GM23248 (cell line): ENCODE data around the gene NEK6. TPM values are rescaled to one million over a fixed set of nuclear protein-coding genes. Genes with fewer than 3 reads are reported as not detected.

Experiments used
- DNase-seq: peaks from one replicate; pipeline ENCODE4 v3.0.0-alpha.2; 2015
- H2AFZ ChIP-seq: fragments of 200-600 bp; sonication (generic); 2 replicates; pipeline ENCODE4 v1.6.1; 2016; ENCODE audit warnings: antibody characterized with exemption
- H3F3A ChIP-seq: fragments of 200-600 bp; sonication (generic); 2 replicates; pipeline ENCODE4 v1.6.1; 2016; ENCODE audit warnings: mild to moderate bottlenecking, antibody characterized with exemption, mixed run types; ENCODE audit not compliant: insufficient read depth
- H3K27ac ChIP-seq: fragments of 200-600 bp; sonication (generic); 2 replicates; pipeline ENCODE4 v1.5.1; 2016; ENCODE audit warnings: mild to moderate bottlenecking
- H3K27me3 ChIP-seq: fragments of 200-600 bp; sonication (generic); replicated peaks from 2 replicates; pipeline ENCODE4 v1.6.1; 2016; ENCODE audit warnings: mild to moderate bottlenecking; ENCODE audit not compliant: insufficient read depth
- H3K36me3 ChIP-seq: fragments of 200-600 bp; sonication (generic); 2 replicates; pipeline ENCODE4 v1.6.1; 2016; ENCODE audit warnings: low read depth, mild to moderate bottlenecking
- H3K4me1 ChIP-seq: fragments of 200-600 bp; sonication (generic); 2 replicates; pipeline ENCODE4 v1.6.1; 2016; ENCODE audit warnings: mild to moderate bottlenecking; ENCODE audit not compliant: insufficient read depth
- H3K4me2 ChIP-seq: fragments of 200-600 bp; sonication (generic); one replicate; pipeline ENCODE4 v1.6.1; 2016; ENCODE audit warnings: mild to moderate bottlenecking; ENCODE audit not compliant: unreplicated experiment
- H3K4me3 ChIP-seq: fragments of 200-600 bp; sonication (generic); 2 replicates; pipeline ENCODE4 v1.5.1; 2016; ENCODE audit warnings: mild to moderate bottlenecking
- H3K79me2 ChIP-seq: fragments of 200-600 bp; sonication (generic); 2 replicates; pipeline ENCODE4 v1.6.1; 2016; ENCODE audit warnings: mild to moderate bottlenecking; ENCODE audit not compliant: insufficient read depth
- H3K9ac ChIP-seq: fragments of 200-600 bp; sonication (generic); 2 replicates; pipeline ENCODE4 v1.6.1; 2016; ENCODE audit warnings: mild to moderate bottlenecking
- H3K9me2 ChIP-seq: fragments of 200-600 bp; sonication (generic); 2 replicates; pipeline ENCODE4 v1.6.1; 2016; ENCODE audit warnings: mixed run types, mild to moderate bottlenecking, moderate library complexity; ENCODE audit not compliant: insufficient read depth
- H3K9me3 ChIP-seq: fragments of 200-600 bp; sonication (generic); one replicate; pipeline ENCODE4 v1.6.1; 2017; ENCODE audit warnings: low read depth
- H4K20me1 ChIP-seq: fragments of 200-600 bp; sonication (generic); 2 replicates; pipeline ENCODE4 v1.6.0; 2016; ENCODE audit not compliant: insufficient read depth
- EZH2 ChIP-seq: fragments of 200-600 bp; sonication (generic); IDR thresholded peaks from 2 replicates; pipeline ENCODE4 v1.6.1; 2018; ENCODE audit warnings: antibody characterized with exemption, mild to moderate bottlenecking; ENCODE audit not compliant: insufficient read depth, poor library complexity, severe bottlenecking
- EZH2phosphoT487 ChIP-seq: fragments of 200-600 bp; sonication (generic); IDR thresholded peaks from 2 replicates; pipeline ENCODE4 v1.6.1; 2018; ENCODE audit warnings: antibody characterized with exemption, moderate library complexity, mild to moderate bottlenecking, low read depth; ENCODE audit not compliant: insufficient read depth
- WGBS, 2 experiments: methylation state at CpG; one replicate each; pipeline ENCODE4 v1.1.6; 2015 to 2017; ENCODE audit warnings: low lambda C conversion rate in 2 of 2, low coverage in 1 of 2; ENCODE audit errors: missing lambda C conversion rate in 2 of 2; 5-methylcytosine and 5-hydroxymethylcytosine counted together
- in situ Hi-C: fragments of 300-500 bp; cut with MboI; formaldehyde crosslinking; loops from 2 replicates; pipeline ENCODE4 v1.15.0; 2020
- polyA plus RNA-seq: library from polyadenylated mRNA; unstranded; fragments of >200 nt; fragmentation: Nextera tagmentation; extraction: Ambion mirVana; gene quantifications from 2 replicates; pipeline ENCODE4 v1.2.1, GENCODE V29; 2016
- total RNA-seq: library from RNA; depleted of rRNA; stranded (reverse); fragments of >200 nt; shearing (Covaris generic); gene quantifications from 2 replicates; pipeline ENCODE4 v1.2.3, GENCODE V29; 2014

The NEK6 gene
- total and polyA plus RNA-seq, 2 experiments from 2014 or later: 43.7 to 69.6 TPM

GRCh38 chr9:124388275-124389048, 130.7 kb downstream of the NEK6 start:
- Histone ChIP-seq H3K9me3 (no peaks in the 10 kb centered on the region), H4K20me1 (no peaks in the 10 kb centered on the region), H3F3A (peaks cover 36% of the 10 kb centered on the region), H2AFZ (no peak overlapping the region), H3K27ac (no peak overlapping the region), H3K4me2 (no peak overlapping the region), H3K4me3 (no peak overlapping the region), H3K27me3 (no peaks in the 10 kb centered on the region), H3K9me2 (no peaks in the 10 kb centered on the region), H3K36me3 (peaks cover 4% of the 10 kb centered on the region; the same call in 1 of the 2 replicates), H3K9ac (no peak overlapping the region), H3K4me1 (peaks cover 41% of the 10 kb centered on the region), H3K79me2 (peaks cover 88% of the 10 kb centered on the region)
- TF ChIP-seq EZH2phosphoT487 (no peak), EZH2 (no peak)
- DNase-seq: no peak
- in situ Hi-C loops: no loop called here
- WGBS, 2 experiments: 92 to 94% methylated on average over 10 to 12 of the region's 12 CpGs

GRCh38 chr9:124389146-124389939, 131.6 kb downstream of the NEK6 start:
- H3K27me3 ChIP-seq: no peaks in the 10 kb centered on the region
- in situ Hi-C loops: no loop called here
- TF ChIP-seq EZH2: no peak
- TF ChIP-seq EZH2phosphoT487: no peak
- no peak overlapping the region for H3K9ac ChIP-seq
- no peaks in the 10 kb centered on the region for H3K9me3 ChIP-seq
- H3K4me2 ChIP-seq: no peak overlapping the region
- peaks cover 50% of the 10 kb centered on the region for H3K4me1 ChIP-seq
- H4K20me1 ChIP-seq: no peaks in the 10 kb centered on the region
- whole genome bisulfite sequencing, 2 experiments: 84 to 85% methylated on average over 7 of the region's 7 CpGs
- H3K79me2 ChIP-seq: peaks cover 88% of the 10 kb centered on the region
- no peak overlapping the region for H3K27ac ChIP-seq
- H3K36me3 ChIP-seq: no peaks in the 10 kb centered on the region
- H3K9me2 ChIP-seq: no peaks in the 10 kb centered on the region
- H2AFZ ChIP-seq: no peak overlapping the region
- peaks cover 45% of the 10 kb centered on the region for H3F3A ChIP-seq
- no peak for DNase-seq
- no peak overlapping the region for H3K4me3 ChIP-seq

GRCh38 chr9:124390794-124391658, 133.3 kb downstream of the NEK6 start:
- peak overlapping the region; percentile 36 for H3K9ac ChIP-seq

More at GRCh38 chr9:124390794-124391658, 133.3 kb downstream of the NEK6 start:
- H3K79me2 ChIP-seq: peaks cover 88% of the 10 kb centered on the region
- H3F3A ChIP-seq: peaks cover 54% of the 10 kb centered on the region
- DNase-seq: peak; percentile 59
- no peaks in the 10 kb centered on the region for H4K20me1 ChIP-seq
- H3K27ac ChIP-seq: peak overlapping the region; percentile 82
- 6% methylated on average over 9 of the region's 9 CpGs for WGBS, 2 experiments
- H3K9me3 ChIP-seq: no peaks in the 10 kb centered on the region
- no peak for TF ChIP-seq EZH2
- TF ChIP-seq EZH2phosphoT487: no peak
- no peaks in the 10 kb centered on the region for H3K27me3 ChIP-seq
- H3K9me2 ChIP-seq: no peaks in the 10 kb centered on the region
- peak overlapping the region; percentile 88 for H3K4me2 ChIP-seq
- H3K4me1 ChIP-seq: peaks cover 55% of the 10 kb centered on the region
- H3K4me3 ChIP-seq: peak overlapping the region; percentile 55
- in situ Hi-C loops: no loop called here
- 0 out of 2 replicates have a peak, but pooled peaks cover 3% of the 10 kb centered on the region for H3K36me3 ChIP-seq
- no peak overlapping the region for H2AFZ ChIP-seq
